HG03045 (cell line): ENCODE results near the gene KCNK7.

ENCODE experiments used
- ATAC-seq: cut with Tn5 transposase; IDR thresholded peaks from one replicate; pipeline ENCODE4 v1.9.1; 2021; ENCODE audit warnings: mild to moderate bottlenecking, moderate library complexity; ENCODE audit not compliant: unreplicated experiment

KCNK7 gene

DNA sequence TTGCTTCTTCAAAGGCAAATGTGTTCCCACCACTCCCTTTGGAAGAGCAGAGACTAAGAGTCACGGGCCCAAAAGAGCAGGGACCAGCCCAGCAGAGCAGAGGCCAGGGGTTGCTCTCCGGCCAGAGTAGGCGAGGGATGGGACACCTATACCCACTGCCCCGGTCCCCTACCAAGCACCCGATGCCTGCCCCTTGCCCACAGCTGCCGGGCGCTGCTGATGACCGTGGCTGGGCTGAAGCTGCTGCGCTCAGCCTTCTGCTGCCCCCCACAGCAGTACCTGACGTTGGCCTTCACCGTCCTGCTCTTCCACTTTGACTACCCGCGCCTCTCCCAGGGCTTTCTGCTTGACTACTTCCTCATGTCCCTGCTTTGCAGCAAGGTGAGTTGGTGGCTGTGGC is 31.6 kb upstream of the KCNK7 start:
- ATAC-seq: no peak

DNA sequence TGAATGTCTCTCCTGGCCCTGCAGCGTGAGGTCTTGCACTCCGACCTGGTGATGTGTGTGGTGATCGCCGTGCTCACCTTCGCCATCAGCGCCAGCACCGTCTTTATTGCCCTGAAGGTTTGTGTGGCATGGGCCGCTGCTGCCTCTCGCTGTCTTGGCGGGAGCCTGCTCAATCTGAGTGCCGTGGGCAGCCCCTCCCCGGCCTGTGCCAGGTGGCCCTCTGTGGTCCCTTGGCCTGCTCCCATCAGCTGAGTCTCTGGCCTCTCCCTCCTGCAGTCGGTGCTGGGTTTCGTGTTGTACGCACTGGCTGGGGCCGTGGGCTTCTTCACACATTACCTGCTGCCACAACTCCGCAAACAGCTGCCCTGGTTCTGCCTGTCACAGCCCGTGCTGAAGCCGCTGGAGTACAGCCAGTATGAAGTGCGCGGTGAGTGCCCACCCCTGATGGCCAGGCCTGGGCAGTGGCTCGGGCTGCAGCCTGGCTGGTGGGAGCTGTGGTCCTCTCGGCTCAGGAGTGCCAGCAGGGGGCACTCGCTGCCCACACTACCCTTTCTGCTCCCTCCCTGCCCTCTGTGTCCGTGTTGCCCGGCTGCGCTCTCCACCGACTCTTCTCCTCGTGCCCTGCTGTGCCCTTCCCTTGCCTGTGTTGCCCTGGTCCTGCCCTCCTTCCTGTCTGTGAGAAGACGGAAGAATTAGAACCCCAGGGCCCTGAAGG is 30.2 kb upstream of the KCNK7 start:
- no peak for ATAC-seq

DNA sequence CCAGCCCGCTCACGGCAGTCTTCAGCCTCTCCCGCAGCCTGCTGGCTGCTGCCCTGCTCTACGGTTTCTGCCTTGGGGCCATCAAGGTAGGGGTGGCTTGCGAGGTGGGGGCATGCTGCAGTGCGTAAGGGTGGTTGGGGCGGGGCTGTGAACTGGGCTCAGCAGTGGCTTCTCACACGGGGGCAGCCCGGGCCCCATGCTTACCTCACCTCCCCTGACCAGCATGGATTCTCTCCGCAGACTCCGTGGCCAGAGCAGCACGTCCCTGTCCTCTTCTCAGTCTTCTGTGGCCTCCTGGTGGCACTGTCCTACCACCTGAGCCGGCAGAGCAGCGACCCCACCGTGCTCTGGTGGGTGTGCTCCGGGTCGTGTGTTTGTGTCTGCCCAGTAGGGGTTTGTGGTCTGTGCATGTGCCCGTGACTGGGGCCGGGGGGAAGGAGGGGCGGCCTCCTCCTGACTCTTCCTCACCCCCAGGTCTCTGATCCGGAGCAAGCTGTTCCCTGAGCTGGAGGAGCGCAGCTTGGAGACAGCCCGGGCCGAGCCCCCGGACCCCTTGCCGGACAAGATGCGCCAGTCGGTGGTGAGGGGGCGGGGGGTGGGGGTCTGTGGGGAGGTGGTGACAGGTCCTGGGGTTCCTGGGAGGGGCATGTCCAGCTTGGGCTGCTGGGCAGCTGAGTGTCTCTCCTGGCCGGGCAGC is 29.5 kb upstream of the KCNK7 start:
- no peak for ATAC-seq

DNA sequence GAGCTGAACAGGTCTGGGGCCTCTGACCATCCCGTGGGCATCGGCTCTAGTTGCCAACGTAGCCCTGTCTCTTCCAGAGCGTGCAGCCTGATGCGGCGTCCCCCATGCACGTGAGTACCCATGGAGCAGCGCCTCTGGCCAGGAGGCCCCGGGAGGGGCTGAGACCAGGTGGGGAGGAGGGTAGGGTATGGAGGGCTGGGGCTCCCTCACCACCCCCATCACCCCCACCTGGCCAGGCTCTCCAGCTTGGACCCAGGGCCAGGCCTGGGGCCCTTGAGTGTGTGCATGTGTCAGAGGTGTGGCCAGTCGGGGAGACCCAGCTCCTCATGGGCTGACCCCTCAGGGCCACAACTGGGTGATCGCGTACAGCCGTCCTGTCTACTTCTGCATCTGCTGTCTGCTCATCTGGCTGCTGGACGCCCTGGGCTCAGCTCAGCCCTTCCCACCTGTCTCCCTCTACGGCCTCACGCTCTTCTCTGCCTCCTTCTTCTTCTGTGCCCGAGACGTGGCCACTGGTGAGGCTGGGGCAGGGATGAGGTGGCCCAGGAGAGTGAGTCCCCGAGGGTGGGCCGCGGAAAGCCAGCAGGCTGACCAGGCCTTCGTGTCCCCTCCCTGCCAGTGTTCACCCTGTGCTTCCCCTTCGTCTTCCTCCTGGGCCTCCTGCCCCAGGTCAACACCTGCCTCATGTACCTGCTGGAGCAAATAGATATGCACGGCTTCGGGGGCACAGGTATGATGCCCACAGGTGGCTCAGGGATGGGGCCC is 28.4 kb upstream of the KCNK7 start:
- no peak for ATAC-seq

DNA sequence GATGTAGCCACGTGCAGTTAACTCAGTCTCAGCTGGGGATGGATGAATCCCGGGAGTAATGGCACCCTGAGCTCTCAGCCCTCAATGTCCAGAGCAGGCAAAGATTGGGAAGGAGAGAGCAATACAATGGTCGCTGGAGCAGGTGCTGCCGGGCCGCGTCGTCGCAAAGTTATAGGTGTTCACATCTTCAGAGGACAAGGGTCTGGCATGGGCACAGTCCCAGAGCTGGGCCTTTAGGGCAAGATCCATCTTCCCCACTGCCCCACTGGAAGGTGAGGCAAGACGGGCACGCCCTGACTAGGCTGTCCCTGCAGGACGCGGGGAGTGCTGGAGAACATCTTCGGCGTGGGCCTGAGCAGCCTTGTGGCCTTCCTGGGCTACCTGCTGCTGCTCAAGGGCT is 27.6 kb upstream of the KCNK7 start:
- ATAC-seq: no peak

DNA sequence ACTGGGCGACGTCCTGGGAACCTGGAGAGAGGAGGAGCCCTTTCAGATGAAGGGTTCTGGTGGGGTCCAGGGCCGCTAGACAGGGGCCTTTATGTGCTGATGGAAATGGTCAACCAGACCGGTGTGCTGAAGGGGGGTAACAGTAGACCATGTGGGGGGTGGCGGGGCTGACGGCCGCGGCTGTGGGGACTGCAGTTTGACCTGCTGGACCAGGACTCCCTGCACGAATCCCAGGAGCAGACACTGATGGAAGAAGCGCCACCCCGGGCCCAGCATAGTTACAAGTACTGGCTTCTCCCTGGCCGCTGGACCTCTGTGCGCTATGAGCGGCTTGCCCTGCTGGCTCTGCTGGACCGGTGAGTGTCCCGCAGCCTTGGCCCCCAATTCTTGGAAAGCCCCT is 26.4 kb upstream of the KCNK7 start:
- ATAC-seq: no peak

DNA sequence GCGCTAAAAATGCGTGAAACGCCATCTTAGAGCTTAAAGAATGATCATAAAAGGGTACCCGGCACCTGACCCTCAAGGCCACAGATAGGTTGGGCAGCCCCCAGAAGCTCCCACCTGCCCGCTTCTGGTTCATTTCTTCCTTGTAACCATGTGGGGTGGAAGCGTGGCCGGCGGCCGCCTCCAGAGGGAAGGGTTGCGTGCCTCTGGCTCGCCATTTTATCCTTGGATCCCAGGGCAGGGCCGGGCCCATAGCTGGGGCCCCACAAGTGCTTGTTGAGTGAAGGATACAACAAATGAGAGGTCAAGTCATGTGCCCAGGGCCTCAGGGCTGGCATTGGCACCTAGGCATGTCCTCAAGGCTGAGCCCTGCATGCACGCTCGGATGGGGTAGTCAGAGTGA is 25.9 kb upstream of the KCNK7 start:
- ATAC-seq: no peak

DNA sequence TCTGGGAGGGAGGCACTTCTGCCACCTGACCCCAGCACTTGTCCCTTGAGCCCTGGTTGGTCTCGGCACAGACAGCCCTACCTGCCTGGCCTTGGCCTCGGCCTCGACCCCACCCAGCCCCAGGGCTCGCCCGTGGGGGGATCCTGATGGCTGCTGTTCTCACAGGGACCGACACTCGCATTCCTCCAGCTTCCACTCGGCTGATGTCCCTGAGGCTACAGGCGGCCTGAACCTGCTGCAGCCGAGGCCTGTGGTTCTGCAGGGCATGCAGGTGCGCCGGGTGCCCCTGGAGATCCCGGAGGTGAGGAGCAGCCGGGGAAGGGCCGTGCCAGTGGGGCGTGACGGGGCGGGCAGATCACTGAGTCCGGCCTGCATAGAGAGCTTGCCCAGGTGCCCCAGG is 25.1 kb upstream of the KCNK7 start:
- ATAC-seq: no peak

DNA sequence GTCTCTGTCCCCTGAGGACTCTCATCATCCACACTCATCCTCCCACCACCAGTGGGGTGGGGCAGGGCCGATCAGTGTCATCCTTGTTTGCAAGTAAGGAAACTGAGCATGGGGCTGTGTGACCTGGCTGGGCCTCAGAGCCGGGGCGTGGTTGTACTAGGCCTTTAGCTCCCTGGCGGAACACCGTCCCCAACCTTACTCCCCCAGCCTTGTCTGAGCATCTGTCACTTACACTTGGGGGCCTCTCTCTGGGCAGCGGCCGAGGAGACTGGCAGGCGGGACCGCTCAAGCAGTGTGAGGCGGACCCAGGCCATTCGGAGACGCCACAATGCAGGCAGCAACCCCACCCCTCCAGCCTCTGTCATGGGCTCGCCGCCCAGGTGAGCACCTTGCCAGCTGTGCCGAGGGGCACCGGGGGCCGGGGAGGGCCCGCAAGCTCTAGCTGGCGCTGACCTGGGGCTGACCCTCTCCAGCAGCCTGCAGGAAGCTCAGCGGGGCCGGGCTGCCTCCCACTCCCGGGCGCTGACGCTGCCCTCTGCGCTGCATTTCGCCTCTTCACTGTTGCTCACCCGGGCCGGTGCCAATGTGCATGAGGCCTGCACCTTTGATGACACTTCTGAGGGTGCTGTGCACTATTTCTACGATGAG is 23.8 kb upstream of the KCNK7 start:
- ATAC-seq: no peak

DNA sequence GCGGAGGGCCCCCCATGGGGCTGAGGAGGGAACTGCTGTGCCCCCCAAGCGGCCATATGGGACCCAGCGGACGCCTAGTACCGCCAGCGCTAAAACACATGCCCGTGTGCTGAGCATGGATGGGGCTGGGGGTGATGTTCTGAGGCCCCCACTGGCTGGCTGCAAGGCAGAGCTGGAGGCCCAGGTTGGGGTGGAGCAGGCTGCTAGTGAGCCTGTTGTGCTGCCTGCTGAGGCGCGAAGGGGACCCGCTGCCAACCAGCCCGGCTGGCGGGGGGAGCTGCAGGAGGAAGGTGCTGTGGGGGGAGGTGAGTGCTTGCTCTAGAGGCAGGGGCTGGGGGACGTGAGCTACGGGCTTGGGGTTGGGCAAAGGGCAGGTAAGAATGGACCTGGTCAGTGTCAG is 23.2 kb upstream of the KCNK7 start:
- ATAC-seq: no peak

DNA sequence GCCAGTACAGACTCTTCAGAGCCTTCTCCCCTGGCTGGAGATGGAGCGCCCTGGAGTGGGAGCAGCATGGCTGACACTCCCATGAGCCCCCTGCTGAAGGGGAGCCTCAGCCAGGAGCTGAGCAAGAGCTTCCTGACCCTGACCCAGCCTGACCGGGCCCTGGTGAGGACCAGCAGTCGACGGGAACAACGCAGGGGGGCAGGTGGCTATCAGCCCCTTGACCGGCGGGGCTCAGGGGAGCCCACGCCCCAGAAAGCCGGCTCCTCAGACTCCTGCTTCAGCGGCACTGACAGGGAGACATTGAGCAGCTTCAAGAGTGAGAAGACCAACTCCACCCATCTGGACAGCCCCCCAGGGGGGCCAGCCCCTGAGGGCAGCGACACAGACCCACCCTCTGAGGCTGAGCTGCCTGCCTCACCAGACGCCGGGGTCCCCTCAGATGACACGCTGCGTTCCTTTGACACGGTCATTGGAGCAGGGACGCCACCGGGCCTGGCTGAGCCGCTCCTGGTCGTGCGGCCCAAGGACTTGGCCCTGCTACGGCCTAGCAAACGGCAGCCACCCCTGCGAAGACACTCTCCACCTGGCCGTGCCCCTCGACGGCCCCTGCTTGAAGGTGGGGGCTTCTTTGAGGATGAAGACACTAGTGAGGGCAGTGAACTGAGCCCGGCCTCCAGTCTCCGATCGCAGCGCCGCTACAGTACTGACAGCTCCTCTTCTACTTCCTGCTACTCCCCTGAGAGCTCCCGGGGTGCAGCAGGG is 22.6 kb upstream of the KCNK7 start:
- ATAC-seq: no peak

DNA sequence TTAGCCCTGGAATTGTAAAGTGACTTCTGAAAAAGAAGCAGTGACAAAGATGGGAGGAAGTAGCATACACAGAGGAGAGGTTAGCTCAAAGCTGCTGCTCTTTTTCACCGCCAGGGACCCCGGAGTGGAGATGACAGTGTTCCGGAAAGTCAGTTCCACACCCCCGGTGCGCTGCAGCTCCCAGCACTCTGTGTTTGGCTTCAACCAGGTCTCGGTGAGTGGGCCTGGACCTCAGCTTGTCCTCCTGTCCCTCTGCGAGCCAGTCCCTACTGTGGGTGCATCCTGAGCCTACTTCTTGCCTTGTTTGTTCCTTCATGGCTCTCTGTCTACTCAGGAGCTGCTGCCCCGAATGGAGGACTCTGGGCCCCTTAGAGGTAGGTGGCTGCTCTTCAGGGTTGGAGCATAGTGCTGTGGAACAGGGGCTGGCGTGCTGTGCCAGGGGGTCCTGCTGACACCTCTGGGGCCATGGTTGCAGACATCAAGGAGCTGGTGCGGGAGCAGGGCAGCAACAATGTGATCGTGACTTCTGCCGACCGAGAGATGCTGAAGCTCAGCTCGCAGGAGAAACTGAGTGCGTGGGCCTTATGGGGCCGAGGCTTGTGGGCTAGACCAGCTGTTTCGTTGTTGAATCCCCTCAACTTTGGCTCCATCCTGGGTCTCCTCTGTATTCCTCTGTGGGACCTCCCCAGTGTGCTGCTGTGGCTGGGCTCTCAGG is 21.7 kb upstream of the KCNK7 start:
- ATAC-seq: no peak

DNA sequence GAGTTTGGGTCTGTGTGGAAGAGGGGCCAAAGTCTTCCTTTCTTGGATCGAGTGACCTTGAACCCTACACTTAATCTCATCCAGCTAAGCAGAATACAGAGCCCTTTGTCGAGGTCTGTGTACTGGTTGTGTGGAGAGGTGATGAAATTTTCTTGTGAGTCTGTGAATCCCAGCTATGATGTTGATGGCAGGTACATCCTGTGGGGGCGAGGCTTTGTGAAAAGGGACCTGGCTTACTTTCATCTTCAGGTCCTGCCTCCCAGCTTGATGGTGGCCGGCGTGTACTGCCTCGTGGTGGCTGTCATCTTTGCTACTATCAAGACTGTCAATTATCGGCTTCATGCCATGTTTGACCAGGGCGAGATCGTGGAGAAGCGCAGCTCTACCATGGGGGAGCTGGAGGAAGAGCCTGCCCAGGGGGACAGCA is 21.0 kb upstream of the KCNK7 start:
- ATAC-seq: no peak

DNA sequence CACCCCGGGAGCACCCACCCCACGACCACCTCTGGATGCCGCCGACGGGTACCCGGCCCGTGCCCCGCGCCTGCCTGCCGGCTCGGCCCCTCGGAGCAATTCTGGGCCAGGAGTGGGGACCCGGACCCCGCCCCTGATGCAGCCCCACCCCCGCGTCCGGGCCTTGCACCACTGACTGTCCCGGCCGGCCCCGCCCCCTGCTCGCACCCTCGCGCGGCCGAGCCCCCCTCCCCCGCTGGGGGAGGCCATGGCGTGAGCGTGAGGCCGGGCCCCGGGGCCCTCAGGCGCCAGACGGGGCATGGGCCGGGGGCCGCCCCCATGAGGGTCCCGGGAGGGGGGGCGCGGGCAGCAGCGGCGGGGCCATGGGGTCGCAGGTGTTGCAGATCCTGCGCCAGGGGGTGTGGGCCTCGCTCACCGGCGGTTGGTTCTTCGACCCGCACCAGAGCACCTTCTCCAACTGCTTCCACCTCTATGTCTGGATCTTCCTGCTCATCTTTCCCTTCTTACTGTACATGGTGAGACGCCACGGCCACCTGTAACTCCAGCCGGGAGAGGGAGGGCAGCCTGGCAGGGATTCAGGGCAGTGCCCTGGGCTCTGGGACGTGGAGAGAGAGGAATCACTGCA is 20.5 kb upstream of the KCNK7 start:
- ATAC-seq: peak; percentile 4

DNA sequence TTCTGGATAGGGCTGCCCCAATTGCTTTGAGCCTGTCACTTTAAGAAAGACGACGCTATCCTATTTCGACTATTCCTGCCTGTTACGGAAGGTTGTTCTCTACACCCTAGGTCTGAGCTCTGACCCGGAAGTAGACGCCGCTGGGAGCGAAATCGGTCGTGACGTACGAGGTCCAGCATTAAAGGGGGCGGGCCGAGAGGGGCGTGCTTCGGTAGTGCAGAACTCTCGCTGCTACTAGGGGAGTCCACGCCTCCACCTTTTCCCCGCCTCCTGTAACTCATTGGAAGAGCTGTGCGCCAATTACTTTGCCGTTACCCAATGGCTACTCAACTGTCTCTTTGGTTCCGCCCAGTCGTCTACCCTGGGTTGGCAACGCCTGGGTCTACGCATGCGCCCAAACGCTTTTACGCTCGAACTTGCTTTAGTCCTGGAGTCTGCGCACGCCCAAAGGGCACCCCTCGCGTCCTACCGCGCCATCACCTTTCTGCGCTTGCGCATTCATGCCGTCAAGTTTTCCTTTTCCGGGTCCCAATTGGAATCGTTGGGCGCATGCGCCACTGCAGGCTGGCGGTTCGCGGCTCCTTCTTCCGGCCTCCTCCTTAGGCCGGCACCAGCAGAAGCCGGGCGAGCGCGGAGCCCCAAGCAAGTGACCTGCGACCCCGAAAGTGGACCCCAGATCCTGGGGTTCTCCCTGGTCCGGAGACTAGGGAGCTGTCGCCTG is 19.8 kb upstream of the KCNK7 start, which contains the start of gene PCNX3:
Gene PCNX3 (plus strand): TSS at position 548 of the 721 bp plus-strand sequence. CDS start 536 bp downstream, outside the sequence.
- peak; percentile 76 for ATAC-seq

DNA sequence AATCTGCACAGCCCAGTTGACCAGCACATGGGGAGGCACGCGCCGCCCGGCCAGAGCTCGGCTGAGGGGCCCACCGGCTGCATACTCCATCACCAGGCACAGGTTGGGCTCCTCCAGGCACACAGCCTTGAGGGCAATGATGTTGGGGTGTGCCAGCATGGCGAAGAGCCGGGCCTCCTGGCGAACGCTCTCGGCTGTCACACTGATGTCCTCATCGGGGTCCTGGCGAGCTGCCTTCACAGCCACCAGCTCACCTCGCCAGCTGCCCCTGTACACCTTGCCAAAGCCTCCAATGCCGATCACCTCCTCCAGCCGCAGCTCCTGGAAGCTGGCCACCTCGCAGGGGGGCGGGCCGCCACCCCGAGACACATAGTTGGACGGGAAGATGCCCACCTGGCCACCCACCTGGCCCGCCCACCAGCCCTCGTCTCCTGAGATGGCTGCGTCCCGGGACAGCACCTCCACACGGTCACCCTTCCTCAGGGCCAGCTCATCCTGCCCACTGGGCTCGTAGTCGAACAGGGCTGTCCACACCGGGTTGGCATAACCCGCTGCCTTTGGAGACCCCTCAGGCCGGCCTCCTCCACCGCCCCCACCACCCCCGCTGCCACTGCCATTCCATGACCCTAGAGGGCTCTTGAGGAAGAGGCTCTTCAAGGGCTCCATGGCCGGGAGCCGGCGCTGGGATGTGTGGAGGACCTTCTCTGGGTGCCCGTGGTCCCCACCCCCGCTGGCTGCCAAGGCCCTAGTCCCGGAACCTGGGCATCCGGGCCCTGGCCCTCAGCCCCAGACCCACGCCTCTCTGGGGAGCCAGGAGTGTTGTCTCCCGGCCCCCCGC is 17.7 kb upstream of the KCNK7 start:
- ATAC-seq: no peak

DNA sequence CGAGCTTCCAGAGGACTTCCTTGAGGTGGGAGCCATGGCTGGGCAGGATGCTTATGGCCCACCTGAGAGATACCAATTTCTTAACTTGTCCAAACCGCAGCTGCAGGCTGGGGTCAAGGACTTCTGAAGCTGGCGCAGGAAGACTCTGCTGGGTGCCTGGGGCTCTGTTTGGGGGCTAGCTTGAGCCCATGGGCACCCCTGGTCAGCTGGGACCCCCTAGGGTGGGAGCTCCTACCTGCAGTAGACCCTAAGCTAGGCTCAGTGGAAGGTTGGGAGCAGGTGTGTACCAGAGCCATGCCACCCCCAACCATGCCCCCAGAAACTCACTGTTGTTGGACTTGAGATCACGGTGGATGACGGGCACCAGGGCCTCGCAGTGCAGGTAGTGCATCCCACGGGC is 17.1 kb upstream of the KCNK7 start:
- no peak for ATAC-seq
